PC-9 (cell line): ENCODE data around the gene TAMALIN.

ENCODE experiments used
- CTCF ChIP-seq: fragments of 200-600 bp; sonication (generic); conservative IDR thresholded peaks from 2 replicates; pipeline ENCODE4 v1.6.1; 2017; ENCODE audit warnings: mixed run types, antibody characterized with exemption, mild to moderate bottlenecking, moderate library complexity
- EZH2 ChIP-seq: fragments of 200-600 bp; sonication (generic); IDR thresholded peaks from 2 replicates; pipeline ENCODE4 v1.8.0; 2017; ENCODE audit warnings: antibody characterized with exemption, low read depth

- no peak for TF ChIP-seq CTCF
- no peak for TF ChIP-seq EZH2
Measured at GRCh38 chr12:51962737-51963136, 44.0 kb upstream of the TAMALIN start.
